GM21576 (cell line): ENCODE data around the gene NT5C.
"Not testable (repeated sequence)": the region's sequence is repeated elsewhere in the genome, so short reads cannot be mapped to it uniquely, and the experiment has no call there.

Source experiments
- ATAC-seq: cut with Tn5 transposase; IDR thresholded peaks from one replicate; pipeline ENCODE4 v1.9.1; 2021; ENCODE audit warnings: mild to moderate bottlenecking, moderate library complexity; ENCODE audit not compliant: unreplicated experiment

The NT5C gene

DNA sequence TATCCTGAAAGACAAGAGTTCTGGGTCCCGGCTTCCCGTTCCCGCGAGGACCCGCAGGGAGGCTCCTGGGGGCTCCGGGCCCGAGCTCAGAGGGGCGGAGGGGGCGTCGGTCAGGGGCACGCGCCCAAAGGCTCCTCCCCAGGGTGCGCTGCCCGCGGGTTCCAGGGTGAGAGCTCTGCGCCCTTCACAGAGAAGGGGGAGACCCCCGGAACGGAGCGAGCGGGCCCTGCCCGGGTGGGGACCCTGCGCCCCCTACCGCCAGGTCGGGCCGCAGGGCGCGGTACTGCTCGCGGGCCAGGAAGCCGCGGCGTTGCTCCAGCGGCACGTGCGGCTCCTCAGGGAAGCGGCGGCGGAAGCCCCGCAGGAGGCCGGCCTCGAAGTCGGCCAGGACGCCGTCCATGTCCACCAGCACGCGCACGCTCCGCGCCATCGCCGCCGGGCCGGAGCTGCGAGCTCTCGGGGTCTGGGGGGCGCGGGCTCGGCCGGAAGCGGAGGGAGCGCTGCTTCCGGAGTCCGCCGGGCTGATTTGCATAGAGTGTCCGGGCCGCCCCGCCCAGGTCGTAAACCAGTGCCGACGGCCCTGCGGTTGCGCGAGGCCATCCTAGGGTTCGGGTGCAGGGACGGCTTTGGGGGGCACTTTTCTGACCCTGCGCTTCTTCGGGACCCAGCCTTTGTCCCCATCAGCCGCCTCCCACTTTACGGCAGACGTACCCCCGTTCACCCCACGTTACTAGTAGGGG is at the start of gene NT5C:
TSS of gene NT5C (minus strand) at position 465 of the 740 bp plus-strand sequence. CDS start at position 430, 35 bp downstream.
- ATAC-seq, result peak; percentile 71

DNA sequence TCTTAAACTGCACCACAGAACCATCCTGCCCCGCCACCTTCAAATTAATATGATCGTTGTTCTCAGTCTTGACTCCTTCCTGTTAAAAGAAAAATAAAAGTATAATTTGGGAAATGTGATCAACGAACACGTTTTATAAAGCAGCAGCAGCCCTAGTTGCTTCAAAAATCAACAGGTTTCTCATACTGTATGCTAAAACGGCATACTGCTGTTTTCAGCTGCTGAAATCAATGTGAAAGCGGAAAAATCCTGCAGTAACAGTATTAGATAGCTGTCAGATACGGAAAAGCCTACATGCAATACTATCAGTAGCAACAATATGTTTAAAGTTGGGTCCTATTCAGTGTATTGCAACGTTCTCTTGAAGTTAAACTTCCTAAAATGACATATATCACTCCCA is 49.6 kb upstream of the NT5C start:
- ATAC-seq, result no peak

DNA sequence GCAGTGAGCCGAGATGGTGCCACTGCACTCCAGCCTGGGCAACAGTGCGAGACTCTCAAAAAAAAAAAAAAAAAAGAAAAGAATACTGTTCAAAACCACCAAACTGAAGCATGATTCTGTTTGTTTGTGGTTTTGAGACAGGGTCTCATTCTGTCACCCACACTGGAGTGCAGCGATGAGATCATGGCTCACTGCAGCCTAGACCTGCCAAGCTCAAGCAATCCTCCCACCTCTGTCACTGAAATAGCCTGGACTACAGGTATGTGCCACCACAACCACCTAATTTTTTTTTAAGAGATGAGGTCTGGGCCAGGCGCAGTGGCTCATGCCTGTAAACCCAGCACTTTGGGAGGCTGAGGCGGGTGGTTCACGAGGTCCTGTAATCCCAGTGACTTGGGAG is 46.9 kb upstream of the NT5C start:
- ATAC-seq, result no peak

DNA sequence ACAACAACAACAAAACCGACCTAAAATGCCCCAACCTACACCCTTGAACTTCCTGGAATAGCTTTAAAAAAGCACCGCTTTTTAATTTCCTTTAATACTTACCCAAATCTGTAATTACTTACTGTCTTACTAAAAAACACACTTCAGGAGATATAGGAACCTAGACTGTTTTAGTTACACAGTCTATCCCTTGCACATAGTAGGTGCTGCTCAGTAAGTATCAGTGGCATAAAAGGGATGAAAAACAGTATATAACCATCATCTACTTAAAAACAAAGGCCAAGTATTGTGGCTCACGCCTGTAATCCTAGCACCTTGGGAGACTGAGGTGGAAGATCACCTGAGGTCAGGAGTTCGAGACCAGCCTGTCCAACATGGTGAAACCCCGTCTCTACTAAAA is 45.1 kb upstream of the NT5C start:
- no peak for ATAC-seq

DNA sequence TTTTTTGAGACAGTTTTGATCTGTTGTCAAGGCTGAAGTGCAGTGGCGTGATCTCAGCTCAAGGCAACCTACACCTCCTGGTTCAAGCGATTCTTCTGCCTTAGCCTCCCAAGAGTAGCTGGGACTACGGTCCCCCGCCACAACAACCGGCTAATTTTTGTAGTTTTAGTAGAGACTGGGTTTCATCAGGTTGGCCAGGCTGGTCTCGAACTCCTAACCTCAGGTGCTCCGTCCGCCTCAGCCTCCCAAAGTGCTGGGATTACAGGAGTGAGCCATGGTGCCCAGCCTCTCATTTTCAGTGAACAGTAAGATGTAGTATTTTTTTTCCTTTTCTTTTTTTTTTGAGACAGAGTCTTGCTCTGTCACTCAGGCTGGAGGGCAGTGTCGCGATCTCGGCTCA is 43.5 kb upstream of the NT5C start:
- no peak for ATAC-seq

DNA sequence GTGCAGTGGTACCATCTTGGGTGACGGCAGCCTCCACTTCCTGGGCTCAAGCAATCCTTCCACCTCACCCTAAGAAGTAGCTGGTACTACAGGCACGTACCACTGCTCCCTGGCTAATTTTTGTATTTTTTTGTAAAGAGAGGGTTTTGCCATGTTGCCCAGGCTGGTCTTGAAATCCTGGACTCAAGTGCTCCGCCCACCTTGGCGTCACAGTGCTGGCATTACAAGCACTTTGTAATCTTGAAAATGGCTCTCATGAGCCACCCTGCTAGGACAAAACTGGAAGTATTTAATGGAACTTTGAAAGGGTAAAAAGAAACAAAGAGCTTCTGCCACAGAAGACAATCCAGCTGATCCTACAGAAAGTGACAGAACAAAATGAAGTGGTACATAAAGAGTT is 42.0 kb upstream of the NT5C start:
- no peak for ATAC-seq

DNA sequence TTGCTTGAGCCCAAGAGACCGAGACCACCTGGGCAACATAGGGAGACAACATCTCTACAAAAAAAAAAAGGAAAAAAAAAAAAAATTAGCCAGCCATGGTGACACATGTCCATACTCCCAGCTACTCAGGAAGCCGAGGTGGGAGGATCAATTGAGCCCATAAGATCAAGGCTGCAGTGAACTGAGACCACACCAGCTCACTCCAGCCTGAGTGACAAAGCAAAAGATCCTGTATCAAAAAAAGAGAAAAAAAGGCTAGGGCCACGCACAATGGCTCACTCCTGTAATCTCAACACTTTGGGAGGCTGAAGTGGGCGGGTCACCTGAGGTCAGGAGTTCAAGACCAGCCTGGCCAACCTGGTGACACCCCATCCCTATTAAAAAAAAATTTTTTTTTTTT is 37.5 kb upstream of the NT5C start:
- ATAC-seq, result no peak

DNA sequence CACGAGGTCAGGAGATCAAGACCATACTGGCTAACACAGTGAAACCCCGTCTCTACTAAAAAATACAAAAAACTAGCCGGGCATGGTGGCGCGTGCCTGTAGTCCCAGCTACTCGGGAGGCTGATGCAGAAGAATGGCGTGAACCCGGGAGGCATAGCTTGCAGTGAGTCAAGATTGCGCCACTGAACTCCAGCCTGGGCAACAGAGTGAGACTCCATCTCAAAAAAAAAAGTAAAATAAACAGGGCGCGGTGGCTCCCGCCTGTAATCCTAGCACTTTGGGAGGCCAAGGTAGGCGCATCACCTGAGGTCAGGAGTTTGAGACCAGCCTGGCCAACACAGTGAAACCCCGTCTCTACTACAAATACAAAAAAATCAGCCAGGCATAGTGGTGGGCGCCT is 33.1 kb upstream of the NT5C start:
- ATAC-seq, result not testable (repeated sequence)

DNA sequence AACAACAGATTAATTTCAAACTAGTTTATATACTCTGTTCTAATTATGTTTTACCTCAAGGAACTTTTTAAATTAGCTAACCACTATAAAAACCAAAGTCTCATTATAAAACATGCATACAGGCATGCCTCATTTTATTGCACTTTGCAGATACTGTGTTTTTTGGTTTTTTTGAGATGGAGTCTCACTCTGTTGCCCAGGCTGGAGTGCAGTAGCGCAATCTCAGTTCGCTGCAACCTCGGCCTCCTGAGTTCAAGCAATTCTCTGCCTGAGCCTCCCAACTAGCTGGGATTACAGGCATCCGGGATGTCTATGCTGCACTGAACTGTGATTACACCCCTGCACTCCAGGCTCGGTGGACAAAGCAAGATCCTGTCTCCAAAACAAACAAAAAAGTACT is 31.5 kb upstream of the NT5C start:
- ATAC-seq, result no peak

DNA sequence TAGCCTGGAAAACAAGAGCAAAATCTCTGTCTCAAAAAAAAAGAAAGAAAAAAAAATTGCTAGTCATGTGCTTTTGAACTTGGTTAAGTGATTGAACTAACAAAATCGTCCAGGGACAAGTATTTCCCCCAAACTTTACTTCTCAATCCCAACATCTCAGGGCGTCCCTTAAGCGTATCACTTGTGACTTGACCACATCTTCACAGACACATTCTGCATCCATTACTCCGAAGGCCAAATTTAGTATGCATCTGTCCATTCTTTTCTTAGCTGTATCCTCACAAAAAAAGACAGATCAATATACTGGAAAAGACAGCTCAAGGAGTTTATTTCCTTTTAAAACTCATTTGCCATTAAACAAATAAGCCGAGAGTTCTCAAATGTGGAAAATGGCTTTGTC is 28.7 kb upstream of the NT5C start:
- ATAC-seq, result no peak

DNA sequence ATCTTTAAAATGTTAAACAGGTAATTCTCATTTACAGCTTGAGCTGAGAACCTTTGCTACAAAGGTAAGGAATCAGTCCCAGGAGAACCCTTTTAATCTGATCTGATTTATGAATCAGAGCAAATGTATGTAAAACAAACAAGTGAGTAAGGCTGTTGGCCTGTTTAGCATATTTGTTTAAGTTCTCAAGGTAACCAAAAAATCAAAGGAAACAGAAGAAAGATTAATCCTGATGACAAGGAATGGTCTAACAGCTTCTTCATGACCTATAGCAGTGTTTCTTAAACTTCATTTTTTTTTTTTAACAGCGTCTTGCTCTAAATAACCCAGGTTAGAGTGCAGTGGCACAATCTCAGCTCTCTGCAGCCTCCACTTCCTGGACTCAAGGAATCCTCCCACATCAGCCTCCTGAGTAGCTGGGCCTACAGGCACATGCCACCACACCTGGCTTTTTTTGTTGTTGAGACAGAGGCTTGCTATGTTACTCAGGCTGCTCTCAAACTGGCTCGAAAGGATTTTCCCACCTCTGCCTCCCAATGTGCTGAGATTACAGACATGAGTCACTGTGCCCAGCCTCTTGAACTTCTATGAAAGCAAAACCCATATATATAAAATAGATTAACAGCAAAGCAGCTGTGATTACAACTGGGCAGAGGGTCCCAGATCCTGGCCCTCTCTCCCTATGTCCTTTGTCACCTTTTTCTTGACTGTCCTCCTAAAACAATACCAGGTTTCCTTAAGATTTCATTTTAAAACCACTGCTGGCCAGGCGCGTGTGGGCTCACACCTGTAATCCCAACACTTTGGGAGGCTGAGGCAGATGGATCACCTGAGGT is 27.9 kb upstream of the NT5C start:
- no peak for ATAC-seq

DNA sequence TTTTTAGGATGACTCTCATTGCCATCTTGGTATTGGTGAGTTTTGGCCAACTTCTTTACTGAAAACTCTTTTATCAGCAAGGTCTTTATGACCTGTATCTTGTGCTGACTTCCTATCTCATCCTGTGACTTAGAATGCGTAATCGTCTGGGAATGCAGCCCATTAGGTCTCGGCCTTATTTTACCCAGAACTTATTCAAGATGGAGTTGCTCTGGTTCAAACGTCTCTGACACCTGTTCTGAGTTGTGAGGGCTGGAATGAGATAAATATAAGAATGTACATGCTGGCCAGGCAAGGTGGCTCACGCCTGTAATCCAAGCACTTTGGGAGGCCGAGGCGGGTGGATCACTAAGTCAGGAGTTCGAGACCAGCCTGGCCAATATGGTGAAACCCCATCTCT is 26.9 kb upstream of the NT5C start:
- ATAC-seq, result not testable (repeated sequence)

DNA sequence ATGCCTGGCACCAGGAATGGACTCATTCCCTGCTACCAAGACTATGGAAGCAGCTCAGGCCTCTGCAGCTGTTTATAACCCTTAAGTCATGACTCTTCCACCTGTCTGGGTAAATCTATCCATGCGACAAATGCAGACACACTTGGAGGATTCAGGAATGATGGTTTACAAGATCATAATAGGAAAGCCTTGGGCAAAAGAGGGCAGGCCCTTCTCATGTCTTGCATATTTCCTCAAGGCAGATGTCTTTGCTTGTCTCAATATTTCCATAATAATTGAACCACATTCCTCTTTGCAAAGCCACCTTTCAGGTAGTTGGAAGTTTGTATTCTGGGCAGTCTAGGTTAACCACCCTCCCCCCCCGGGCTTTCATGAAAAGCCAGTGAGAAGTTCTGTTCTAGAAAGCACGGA is 23.7 kb upstream of the NT5C start:
- ATAC-seq, result no peak

DNA sequence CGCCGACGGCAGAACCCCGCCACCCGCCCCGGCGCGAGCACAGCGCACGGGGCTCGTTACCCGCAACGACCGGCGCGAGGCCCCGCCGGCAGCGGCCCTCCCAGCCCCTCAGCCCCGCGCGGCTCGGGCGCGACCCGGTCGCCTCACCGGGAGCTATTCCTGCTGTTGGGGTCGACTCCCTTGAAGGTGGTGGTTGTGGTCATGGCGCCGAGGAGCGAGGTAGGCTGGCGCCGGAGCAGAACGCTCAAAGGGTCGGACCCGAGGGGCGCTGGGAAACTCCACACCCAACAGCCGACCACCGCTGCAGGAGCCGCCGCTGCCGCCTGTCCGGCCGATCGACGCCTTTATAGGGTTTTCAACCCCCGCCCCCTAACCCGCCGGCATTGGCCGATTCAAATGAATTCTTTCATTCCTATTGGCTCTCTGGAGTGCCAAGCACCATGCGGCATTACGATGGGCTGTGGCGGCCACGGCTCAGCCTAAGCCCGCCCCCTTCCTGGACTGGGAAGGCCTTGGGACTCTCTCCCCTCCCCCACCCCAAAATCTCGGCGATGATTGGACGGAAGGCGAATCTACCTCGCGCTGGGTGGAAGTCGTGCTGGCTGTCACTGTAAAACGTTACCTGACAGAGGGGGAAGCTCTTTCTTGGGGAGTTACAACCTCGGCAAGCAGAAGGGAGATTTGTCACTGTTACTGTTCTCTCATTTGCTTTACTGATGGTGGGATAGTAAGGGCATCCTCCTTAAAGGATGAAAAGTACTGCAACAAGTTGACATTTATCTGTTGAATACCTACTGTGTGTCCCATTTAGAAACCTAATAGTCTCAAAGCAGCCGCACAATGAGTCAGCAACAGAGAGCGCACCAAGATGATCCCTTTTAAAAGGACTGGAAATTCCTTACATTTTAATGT is 22.9 kb upstream of the NT5C start, which contains the start of gene JPT1:
TSS of gene JPT1 (minus strand) at position 318 of the 912 bp plus-strand sequence. CDS start at position 203, 115 bp downstream.
- ATAC-seq, result peak; percentile 95

DNA sequence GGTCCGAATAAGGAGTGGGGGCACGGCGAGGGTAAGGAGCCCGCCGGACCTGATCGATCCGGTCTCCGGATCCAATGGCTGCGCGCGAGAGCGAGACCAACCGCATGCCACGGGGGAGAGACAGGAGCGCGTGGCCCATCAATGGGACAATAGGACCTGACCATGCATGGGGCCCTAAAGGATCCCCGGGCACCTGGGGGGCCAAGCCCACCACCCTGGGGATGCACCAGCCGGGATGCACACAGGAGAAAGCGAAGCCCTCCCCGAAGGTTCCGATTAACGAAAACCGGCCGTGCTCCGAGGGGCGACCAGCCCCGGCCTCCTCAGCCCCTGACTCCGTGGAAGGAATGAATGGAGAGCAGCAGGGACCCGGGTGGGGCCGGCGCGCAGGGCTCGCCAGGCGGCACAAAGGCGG is 22.2 kb upstream of the NT5C start:
- peak; percentile 12 for ATAC-seq

DNA sequence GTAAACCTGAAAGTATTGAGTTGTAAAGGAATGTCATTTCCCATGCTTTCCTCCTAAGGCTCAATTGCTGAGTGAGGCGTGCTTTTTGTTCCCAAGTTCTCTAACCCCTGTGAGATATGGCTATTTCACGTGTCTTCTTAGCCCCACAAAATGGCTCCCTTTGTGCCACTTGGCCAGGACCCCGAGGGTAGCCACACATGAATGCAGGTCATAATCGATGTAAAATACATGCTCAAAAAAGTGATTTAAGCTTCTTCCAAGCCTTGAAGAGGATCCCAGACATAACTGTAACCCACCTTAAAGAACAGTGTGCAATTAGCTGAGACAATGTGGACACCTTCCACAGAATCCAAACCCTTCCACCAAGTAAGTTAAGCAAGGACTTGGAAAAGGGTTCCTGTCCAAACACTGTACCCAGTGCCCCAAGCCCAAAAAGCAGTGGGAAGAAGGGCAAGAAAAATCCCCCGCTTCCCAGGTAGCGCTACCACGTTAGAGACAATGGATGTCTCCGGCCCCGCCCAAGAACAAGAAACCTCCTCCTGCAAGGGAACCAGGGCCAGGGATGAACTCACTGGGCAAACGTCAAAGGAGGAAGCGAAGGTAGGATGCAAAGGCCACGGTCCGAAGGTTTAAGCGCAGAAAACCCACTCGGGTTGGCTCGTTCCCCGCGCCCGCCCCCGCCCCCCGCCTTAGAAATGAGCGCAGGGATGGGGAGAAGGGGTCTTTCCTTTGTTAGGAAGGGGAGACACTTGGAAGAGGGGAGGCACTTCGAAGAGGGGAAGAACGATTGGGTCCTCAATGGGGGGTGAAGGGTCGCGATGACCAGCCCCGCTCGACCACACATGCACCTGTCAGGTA is 21.6 kb upstream of the NT5C start:
- ATAC-seq, result no peak

DNA sequence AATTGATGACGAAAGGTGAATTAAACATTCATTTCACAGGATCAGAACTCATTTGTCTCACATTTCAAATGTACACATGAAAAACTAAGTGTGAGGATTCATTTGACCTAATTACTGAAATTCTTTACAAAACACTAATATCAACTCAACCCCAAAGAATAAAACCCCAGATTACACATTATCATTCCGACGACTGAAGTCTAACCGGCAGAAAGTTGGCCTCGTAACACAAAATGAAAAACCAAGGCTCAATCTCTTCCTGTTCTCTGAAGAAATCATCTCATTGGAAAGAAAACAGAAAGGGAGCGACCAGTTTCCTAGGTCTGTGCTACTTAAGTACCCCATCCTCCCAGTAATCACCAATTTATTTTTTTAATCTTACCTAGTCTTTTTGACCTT is 21.0 kb upstream of the NT5C start:
- no peak for ATAC-seq

DNA sequence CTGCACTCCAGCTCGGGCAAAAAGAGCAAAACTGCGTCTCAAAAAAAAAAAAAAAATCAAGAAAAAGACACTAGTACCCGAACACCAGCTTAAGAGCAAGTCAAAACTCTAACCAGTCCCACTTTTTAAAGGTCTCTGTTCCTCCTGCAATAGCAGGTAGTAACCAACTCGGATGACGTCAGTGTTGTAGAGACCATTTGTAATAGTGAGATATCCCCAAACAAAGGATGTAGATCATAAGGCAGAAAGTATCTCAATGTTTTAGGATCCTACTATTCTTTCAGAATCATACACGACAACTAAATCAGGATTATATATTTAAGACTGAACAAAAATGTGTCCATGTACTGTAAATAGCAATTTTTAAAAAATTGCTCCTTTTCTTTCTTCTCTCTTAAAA is 20.4 kb upstream of the NT5C start:
- ATAC-seq, result no peak

DNA sequence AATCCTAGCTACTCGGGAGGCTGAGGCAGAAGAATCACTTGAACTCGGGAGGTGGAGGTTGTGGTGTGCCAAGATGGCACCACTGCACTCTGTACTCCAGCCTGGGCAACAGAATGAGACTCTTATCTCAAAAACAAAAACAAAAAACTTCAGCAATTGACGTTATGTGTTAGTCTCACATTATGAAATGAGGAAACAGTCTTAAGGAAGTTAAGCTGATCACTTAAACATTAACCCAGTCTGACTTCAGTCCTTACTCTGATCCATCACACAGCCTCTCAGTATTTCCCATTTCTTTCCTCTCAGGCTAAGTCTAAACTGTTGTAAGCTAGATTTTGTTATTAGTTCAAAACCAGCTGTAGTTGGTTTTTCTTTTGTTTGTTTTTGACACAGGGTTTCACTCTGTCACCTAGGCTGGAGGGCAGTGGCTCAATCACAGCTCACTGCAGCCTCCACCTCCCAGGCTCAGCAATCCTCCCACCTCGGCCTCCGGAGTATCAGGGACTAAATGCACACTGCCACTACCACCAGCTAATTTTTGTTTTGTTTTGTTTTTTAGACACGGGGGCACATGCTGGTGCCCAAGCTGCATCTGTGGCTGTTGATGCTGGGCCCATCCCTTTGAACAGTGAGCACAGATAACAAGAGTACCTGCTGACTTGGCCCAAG is 16.5 kb upstream of the NT5C start:
- no peak for ATAC-seq

DNA sequence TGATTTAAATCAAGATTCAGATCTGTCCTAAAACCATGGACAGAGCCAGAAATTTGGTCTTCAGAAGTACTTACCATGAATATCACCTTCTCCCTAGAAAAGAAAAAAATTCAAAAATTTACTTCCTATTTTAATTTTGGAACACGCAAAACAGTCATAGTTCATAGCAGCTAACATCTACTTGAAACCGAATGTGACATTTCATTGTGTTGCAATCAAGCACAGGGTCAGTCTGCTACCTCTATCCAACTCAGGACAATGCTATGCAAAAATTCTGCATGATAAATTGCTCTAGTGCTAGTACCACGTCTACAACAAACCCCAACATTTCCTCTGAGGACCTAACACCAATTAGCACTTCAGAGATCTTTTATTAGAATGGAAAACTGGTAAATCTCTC is 15.1 kb upstream of the NT5C start:
- no peak for ATAC-seq
